Measurements from ENCODE around the gene COL9A2.
A peak's percentile ranks its signal among the peaks of the same experiment; 100 is the strongest.
"Not testable (repeated sequence)": the region's sequence is repeated elsewhere in the genome, so short reads cannot be mapped to it uniquely, and the experiment has no call there.

The COL9A2 gene

DNA sequence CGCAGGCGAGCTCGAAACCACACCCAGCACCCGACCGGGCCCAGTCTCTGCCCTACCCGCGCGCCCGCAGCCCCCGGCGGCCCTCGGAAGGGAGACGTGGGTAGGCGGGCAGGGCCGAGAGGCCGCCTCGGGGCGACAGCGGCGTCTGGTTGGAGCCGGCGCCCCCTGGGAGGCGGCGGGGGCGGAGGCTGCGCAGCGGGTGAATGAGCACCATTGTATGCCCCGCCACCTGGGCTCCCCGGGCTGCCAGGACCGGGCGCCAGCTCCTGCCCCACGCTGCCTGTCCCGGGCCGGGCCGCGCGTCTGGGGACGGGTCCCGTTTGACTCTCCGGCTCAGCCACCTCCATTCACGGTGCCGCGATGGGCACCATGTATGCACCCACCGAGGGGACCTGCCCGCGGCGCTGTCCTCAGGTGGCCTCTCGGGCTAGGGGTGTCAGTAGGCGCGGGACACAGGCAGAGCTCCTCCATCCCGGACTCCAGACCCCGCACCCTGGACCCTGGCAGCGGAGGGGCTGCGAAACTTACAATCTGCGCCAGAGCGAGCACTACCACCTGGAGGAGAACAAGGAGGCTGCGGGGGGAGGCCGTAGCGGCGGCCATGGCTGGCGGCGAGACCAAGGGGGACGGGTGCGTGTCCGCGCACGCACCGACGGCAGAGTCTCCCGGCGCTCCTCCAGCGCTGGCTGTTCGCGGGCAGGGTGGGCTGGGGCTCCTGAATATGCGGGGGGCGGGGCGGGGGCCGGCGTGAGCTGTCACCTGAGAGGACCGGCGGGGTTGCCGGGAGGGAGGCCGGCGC, at the start of gene COL9A2:
TSS of gene COL9A2 (minus strand) at position 692 of the 799 bp plus-strand sequence. CDS start at position 603, 89 bp downstream.
- DNase-seq, result peak; percentile 76

DNA sequence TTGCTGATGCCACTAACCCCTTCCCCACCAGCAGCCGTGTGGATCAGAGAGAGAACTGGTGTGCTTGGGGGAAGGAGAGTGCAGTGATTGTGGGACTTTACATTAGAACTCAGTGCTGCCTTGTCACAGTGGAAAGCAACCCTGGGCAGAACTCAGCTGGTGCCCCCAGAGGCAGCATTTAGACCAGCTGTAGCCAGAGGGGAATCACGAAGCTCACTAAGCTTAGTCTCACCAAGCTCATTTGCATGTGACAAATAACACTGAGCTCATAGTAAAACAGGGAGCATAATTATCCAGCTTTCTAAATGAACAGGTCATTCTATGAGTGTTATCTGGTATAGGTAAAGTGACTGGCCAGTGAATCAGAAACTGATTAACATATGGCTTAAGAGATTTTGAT, 46.6 kb upstream of the COL9A2 start:
- no peak for DNase-seq

DNA sequence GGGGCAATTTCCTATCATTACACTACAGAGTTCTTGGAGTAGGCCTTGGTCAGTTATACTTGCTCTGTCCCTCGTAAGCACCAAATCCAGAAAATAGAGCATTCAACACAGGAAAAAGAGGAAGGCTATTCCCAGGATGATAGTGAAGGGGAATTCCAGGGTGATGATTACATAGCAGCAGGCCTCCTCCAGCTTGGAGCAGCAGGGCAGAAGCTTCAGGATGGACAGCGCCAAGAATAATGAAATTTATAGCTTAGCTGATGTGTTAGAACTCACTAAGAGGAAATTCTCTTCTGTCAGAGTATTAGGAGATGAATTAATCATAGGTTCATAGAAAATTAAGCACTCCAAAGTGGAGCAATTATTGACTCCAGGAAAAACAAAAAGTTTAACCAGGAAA, 45.6 kb upstream of the COL9A2 start:
- DNase-seq, result no peak

DNA sequence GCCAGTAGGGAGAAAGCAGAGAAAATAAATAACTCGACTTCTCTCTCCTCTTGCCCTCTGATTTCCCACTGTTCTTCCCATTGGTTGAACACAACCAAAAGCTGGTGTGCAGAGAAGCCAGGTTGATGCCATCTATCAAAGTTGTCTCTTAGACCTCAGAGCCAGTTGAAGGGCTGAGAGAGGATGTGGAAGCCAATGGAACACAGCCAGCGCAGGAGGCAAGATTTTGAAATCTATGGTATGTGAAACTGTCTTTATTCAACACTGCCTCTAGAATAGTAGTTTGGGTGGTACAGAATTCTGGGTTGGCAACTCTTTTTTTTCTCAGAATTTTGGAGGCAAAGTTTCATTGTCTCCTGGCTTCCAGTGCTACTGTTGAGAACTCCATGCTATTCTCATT, 45.1 kb upstream of the COL9A2 start:
- no peak for DNase-seq

GRCh38 chr1:40361637-40362036, 44.6 kb upstream of the COL9A2 start:
- DNase-seq, result no peak

DNA sequence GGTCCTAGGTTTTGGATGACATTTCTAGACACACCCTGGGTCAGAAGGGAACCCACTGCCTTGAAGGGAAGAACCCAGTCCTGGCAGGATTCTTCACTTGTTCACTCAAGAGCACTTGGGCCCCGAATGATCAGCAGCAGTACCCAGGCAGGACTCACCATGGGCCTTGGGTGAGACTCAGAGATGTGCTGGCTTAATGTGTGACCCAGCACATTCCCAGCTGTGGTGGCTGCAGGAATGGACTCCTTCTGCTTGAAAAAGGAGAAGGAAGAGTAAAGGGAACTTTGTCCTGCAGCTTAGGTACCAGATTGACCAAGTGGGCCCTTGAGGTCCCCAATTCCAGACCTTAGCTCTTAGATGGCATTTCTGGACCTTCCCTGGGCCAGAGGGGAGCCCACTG, 44.1 kb upstream of the COL9A2 start:
- no peak for DNase-seq

GRCh38 chr1:40360631-40361030, 43.5 kb upstream of the COL9A2 start:
- no peak for DNase-seq

GRCh38 chr1:40357625-40358024, 40.5 kb upstream of the COL9A2 start:
- DNase-seq, result no peak

- no peak for DNase-seq
Observed at GRCh38 chr1:40353082-40353481, 36.0 kb upstream of the COL9A2 start.

GRCh38 chr1:40352126-40352525, 35.0 kb upstream of the COL9A2 start:
- no peak for DNase-seq

GRCh38 chr1:40351124-40351523, 34.0 kb upstream of the COL9A2 start:
- no peak for DNase-seq

- no peak for DNase-seq
Observed at GRCh38 chr1:40350391-40350790, 33.3 kb upstream of the COL9A2 start.

DNA sequence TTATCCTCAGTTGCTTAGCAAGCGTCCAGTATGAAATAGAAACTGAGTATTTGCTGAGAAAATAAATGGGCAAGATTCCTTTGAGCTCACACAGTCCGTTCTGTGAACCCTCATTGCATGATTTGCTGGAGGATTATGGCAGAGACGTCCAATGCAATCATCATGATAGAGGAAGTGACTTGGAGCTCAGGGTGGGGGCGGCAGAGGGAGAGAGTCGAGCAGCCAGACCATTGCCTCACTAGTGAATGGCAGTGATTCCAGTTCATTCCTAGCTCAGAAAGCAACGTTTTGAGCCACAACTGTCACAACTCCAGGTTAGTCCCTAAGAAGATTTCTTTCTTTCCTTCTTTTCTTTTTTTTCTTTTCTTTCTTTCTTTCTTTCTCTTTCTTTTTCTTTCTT, 27.5 kb upstream of the COL9A2 start:
- DNase-seq, result no peak

- not testable (repeated sequence) for DNase-seq
Observed at GRCh38 chr1:40342381-40342717, 25.3 kb upstream of the COL9A2 start.

- DNase-seq, result no peak
Observed at GRCh38 chr1:40341491-40342380, 24.6 kb upstream of the COL9A2 start.

DNA sequence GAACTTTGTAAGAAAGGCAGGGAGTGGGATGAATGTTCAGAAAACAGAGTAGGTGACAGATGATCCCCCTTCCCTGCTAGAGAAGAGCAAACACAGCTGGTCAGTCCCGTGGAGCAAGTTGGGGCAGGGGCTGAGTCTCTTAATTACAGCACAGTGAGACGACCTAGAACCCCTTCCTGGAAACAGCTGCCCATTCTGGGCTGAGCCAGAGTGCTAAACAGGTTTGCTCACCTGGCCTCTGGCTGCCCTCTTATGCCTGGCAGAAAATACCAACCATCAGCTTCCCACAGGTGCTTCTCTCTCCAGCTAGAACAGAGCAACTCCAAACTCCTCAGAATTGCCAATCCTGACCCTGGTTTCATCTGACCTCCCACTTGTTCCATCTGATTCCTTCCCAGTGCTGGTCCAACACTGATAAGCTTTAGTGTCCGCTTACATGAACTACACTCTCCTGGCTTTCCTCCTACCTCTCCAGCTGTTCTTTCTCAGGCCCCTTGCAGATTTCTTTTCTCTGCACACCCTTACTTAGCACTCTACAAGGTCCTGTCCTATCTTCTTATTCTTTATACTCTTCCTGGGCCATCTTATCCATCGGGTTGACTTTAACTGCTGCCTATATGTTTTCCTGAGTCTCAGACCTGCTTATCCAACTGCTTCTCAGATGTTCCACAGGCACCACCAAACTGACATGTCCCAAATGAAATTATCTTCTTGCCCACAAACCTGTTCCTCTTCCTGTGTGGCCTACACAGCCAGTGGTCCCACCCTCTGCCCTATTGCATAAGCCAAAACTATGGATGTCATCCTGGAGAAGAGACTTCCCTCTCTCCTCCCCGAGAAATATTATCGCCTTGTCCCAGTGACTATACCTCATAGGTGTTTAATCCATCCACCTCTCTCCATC, 22.6 kb upstream of the COL9A2 start:
- no peak for DNase-seq

DNA sequence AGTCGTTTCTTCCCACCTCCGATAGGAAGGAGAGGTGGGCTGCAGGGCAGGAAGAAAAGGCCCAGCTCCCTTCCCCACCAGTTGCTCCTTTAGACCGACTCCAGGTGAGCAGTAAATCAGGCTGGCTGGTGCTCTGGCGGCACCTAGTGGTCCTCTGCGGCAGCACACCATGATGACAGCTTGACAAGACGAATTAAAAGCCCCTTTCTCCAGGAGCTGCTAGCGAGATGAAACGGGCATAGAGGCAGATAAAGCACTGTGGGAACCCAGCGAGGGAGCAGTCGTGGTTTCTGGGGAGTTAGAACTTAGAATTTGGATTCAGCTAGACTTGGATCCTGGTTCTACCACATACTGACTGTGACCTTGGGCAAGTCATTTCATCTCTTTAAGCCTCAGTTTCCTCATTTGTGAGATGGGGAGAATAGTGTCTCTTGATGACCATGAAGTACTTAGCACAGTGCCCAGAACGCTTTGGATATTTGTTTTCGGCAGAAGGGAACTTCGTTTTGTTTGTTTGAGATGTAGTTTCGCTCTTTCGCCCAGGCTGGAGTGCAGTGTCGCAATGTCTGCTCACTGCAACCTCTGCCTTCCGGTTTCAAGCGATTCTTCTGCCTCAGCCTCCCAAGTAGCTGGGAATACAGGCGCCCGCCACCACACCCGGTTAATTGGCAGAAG, 21.8 kb upstream of the COL9A2 start:
- peak; percentile 83 for DNase-seq

DNA sequence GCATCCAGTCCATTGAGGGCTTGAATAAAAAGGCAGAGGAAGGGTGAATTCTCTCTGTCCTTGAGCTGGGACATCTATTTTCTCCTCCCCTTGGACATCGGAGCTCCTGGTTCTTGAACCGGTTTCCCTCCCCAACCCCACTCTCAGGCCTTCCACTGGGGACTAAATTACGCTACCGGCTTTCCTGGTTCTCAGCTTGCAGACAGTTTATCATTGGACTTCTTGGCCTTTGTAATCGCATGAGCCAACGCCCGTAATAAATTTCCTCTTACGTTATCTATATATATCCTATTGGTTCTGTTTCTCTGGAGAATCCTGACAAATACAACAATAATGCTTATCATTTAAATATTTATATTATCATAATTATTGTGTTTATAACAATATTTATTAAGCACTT, 20.4 kb upstream of the COL9A2 start:
- no peak for DNase-seq

- no peak for DNase-seq
Observed at GRCh38 chr1:40332695-40333094, 15.6 kb upstream of the COL9A2 start.

DNA sequence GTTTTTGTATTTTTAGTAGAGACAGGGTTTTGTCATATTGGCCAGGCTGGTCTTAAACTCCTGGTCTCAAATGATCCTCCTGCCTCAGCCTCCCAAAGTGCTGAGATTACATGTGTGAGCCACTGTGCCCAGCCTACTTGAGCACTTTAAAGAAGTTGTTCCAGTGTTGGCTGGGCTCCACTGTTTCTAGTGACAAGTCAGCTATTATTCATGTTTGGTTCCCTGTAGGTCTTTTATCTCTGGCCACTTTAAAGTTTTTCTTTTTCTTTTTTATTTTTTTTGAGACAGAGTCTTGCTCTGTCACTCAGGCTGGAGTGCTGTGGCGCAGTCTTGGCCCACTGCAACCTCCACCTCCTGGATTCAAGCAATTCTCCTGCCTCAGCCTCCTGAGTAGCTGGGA, 14.3 kb upstream of the COL9A2 start:
- DNase-seq, result not testable (repeated sequence)

DNA sequence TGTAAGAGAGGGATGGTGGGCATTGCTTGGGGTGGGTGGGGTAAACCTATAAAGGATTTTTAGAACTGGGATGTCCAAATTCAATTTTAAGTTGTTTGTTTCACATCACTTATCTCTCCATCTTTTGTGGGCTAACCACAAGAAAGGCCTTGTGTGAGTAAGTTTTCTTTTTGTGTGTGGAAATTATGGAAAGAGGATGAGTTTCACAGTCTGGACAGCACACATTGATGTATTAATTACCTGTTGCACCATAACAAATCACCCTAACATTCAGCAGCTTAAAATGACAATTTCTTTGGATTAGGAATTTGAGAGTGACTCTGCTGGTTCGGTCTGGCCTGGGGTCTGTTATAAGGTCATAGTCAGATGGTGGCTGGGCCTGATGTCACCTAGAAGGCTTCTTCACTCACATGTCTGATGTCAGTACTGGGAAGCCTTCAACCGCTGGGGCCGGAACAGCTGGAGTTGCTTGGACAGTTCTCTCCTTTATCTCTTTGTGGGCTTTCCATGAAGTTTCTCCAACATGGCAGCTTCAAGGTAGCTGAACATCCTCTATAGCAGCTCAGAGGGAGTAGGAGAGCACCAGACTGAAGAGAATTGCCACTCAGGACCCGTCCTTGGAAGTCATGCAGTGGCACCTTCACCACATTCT, 2.0 kb upstream of the COL9A2 start:
- no peak for DNase-seq

DNA sequence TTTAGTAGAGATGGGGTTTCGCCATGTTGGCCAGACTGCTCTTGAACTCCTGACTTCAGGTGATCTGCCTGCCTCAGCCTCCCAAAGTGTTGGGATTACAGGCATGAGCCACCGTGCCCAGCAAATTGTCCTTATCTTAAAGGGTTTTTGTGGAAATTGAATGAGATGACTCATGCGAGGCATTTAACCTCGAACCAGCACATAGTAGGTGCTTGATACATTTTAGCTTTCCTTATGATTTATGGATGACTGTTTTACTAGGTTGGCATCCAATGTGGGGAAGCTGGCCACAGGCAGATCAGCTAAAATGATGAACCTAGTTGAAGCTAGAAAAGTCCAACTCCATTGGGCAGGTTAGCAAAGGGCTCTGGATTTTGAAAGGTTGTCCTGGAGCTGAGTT, 1.4 kb upstream of the COL9A2 start:
- no peak for DNase-seq
